Heart right ventricle (tissue), 16 donors: ENCODE data around the gene MRPL18. TPM values are rescaled to one million over a fixed set of nuclear protein-coding genes. Genes with fewer than 3 reads are reported as not detected.
A peak's percentile ranks its signal among the peaks of the same experiment; 100 is the strongest.

Experiments used
- ATAC-seq, 8 donors: fragments of 200-7000 bp; cut with Tn5 transposase; one replicate each; pipeline ENCODE4 v1.9.1; 2020; ENCODE audit warnings: mild to moderate bottlenecking in 8 of 8, moderate library complexity in 8 of 8, moderate number of reproducible peaks in 1 of 8
- DNase-seq, 2 donors: peaks; one replicate each; pipeline ENCODE4 v3.0.0-alpha.2; 2020
- H3K27ac ChIP-seq, 10 donors: fragments of 200-600 bp; sonication (generic) in 2 of 10; one replicate each; pipeline versions ENCODE4 v1.5.0 to v1.8.0; 2020 to 2022; ENCODE audit warnings: mild to moderate bottlenecking in 3 of 10
- H3K27me3 ChIP-seq, 7 donors: fragments of 200-600 bp; one replicate each; pipeline ENCODE4 v1.8.0; 2021 to 2022; ENCODE audit warnings: mild to moderate bottlenecking in 2 of 7
- H3K36me3 ChIP-seq, 9 donors: fragments of 200-600 bp; sonication (generic) in 1 of 9; one replicate each; pipeline versions ENCODE4 v1.5.0 to v1.8.0; 2020 to 2022; ENCODE audit warnings: mild to moderate bottlenecking in 2 of 9
- H3K4me1 ChIP-seq, 9 donors: fragments of 200-600 bp; sonication (generic) in 1 of 9; one replicate each; pipeline versions ENCODE4 v1.5.0 to v1.8.0; 2020 to 2022; ENCODE audit warnings: mild to moderate bottlenecking in 4 of 9
- H3K4me3 ChIP-seq, 10 donors: fragments of 200-600 bp; sonication (generic) in 2 of 10; one replicate each; pipeline versions ENCODE4 v1.5.0 to v1.8.0; 2020 to 2022; ENCODE audit warnings: mild to moderate bottlenecking in 7 of 10, moderate library complexity in 2 of 10
- H3K9me3 ChIP-seq, 11 donors: fragments of 200-600 bp in 10 of 11; sonication (generic) in 2 of 11; one replicate each; pipeline versions ENCODE4 v1.5.0 to v1.8.0; 2013 to 2022; ENCODE audit warnings: mild to moderate bottlenecking in 2 of 11, control low read depth in 1 of 11, moderate library complexity in 1 of 11
- WGBS, 2 donors: extraction: QIAGEN DNeasy Blood & Tissue Kit; methylation state at CpG; one replicate each; pipeline ENCODE4 v1.1.7; 2013; ENCODE audit warnings: inconsistent platforms in 1 of 2; 5-methylcytosine and 5-hydroxymethylcytosine counted together
- intact Hi-C, 10 donors: fragments of 100-400 bp; cut with DNase I; formaldehyde crosslinking; loops; one replicate each; pipeline versions ENCODE4 v1.11.1 to v1.14.2; 2022
- polyA plus RNA-seq, 2 donors: library from polyadenylated mRNA; stranded (reverse); fragments of 200-250 nt; gene quantifications; one replicate each; pipeline ENCODE4 v1.2.3, GENCODE V29; 2013
- total RNA-seq, 10 donors: library from RNA; stranded (reverse); fragmentation: NEBNext Ultra II Directional in 3 of 10; extraction: Animal tissue kit (Norgen Biotek cat#: 25700) in 3 of 10; gene quantifications; one replicate each; pipeline versions ENCODE4 v1.2.1 to v1.2.4, GENCODE V29; 2021 to 2023
- TF ChIP-seq, protein P1 (sequence below), 9 donors: fragments of 200-600 bp; sonication (generic) in 2 of 9; IDR thresholded peaks; one replicate each; pipeline versions ENCODE4 v1.5.0 to v1.8.0; 2021 to 2022; ENCODE audit warnings: antibody characterized with exemption in 9 of 9, mild to moderate bottlenecking in 5 of 9, moderate library complexity in 1 of 9
- donor health status: Arrhythmogenic right ventricular cardiomyopathy.
- donor health status: ischemic (EF 13 %, LVEDD 7.1; RV severe dilation, severe dysfunction).
- donor health status: healthy with polysubstance abuse.
- donor health status: DM: no; HTN: yes; CAD: no.
- donor health status: DM: no; HTN: no; CAD: no.
- donor health status: ischemic (EF 25% LVEDD 6.9; RV normal size, moderate dysfunction).
- donor health status: ischemic (EF 25% LVEDD 5.7; RV mildly dilated, moderate dysfunction).
- donor health status: healthy.
- donor health status: DM: yes; HTN: yes; CAD: no.
- donor health status: Ischemic cardiomyopathy.
- donor health status: ischemic (EF 35%, LVEDD 5.7; RV mildly dilated, moderate dysfunction).
- donor health status: nonischemic (EF 11% LVEDD 7.7; RV severe dilation, severe dysfunction).
- donor health status: DM: yes; HTN: yes; CAD: no.
- donor health status: PGD.
- donor health status: ischemic (EF 29% LVEDD 5.4; RV normal size, mild dysfunction).
- donor health status: nonischemic (EF 23%, LVEDD 6.1; RV moderate dilation, normal function).

MRPL18 gene
- total and polyA plus RNA-seq, 12 donors: 53.9 to 131 (median 59.8) TPM

DNA sequence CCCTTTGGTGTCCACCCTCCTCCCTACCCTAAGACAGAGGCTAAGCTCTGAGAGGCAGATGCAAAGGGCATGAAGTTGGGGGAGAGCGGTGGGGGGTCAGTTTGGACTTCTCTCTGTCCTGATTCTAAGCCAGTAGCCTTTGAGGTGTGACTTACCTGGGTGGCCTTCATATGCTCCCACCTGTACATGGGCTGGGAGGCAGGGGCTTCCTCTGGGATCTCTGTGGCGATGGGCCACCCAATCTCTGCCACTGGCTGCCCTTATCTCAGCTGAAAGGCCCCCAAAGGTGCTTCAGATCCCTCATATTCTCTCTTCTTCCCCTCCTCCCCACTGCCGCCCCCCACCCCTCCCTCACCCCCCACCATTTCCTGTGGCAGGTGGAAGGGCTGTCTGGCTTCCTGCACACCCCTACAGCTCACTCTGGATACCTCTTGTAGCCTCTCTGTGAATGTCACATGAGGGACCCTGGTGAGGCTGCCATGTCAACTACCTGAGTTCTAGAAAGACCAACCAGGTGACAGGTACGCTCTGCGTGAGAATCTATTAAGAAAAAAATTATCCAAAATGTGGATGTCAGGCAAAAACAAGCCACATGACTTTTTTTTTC lies 43.8 kb downstream of the MRPL18 start:
- intact Hi-C loops: no loop called here
- H3K4me3 ChIP-seq: no peak overlapping the region
- peaks cover 0 to 3% (median 0%) of the 10 kb centered on the region in 7 donors for H3K27me3 ChIP-seq
- TF ChIP-seq, protein P1, sequence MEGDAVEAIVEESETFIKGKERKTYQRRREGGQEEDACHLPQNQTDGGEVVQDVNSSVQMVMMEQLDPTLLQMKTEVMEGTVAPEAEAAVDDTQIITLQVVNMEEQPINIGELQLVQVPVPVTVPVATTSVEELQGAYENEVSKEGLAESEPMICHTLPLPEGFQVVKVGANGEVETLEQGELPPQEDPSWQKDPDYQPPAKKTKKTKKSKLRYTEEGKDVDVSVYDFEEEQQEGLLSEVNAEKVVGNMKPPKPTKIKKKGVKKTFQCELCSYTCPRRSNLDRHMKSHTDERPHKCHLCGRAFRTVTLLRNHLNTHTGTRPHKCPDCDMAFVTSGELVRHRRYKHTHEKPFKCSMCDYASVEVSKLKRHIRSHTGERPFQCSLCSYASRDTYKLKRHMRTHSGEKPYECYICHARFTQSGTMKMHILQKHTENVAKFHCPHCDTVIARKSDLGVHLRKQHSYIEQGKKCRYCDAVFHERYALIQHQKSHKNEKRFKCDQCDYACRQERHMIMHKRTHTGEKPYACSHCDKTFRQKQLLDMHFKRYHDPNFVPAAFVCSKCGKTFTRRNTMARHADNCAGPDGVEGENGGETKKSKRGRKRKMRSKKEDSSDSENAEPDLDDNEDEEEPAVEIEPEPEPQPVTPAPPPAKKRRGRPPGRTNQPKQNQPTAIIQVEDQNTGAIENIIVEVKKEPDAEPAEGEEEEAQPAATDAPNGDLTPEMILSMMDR (IDR thresholded peaks at IDR 0.05): no peak
- H3K27ac ChIP-seq: no peak overlapping the region
- DNase-seq (no peak), ATAC-seq (no peak)
- WGBS, 2 donors: 92 to 95% methylated on average over 5 of the region's 5 CpGs
- H3K36me3 ChIP-seq: no peaks in the 10 kb centered on the region
- H3K4me1 ChIP-seq: peaks cover 0 to 44% (median 13%) of the 10 kb centered on the region in 9 donors
- H3K9me3 ChIP-seq: no peaks in the 10 kb centered on the region

DNA sequence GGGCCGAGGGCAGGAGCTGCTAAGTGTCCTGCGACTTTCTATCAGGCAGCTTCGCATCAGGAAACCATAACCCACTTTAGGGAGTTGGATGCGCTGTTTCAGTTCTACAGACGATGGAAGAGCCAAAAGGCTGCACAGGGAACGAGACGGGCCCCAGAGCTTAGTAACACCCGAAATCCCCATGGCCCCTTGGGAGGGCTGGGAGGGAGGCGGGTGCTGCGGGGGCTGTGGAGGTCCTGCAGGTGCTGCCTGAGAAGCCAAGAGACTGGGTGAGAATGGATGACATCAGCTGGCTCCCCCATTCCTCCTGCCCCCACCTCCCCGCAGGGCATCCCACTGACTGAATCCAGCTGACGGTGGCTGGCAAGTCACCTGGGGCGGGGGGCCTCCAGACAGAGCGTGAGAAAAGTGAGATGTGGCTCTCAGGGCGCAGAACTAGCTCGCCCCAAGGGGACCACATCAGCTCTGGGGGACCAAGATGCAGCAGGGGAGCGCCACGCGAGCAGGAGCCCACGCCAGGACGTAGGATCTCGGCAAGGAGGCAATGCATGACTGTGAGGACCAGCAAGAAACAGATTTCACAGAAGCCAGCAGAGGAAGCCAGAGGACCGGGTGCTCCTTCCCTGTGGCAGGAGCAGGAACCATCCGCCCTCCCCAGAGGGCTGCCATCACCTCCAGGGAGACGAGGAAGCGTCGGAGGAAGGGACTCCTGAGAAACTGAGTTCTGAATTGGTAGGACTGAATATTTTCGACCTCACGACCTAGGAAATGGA lies 46.6 kb downstream of the MRPL18 start:
- intact Hi-C loops: no loop called here

DNA sequence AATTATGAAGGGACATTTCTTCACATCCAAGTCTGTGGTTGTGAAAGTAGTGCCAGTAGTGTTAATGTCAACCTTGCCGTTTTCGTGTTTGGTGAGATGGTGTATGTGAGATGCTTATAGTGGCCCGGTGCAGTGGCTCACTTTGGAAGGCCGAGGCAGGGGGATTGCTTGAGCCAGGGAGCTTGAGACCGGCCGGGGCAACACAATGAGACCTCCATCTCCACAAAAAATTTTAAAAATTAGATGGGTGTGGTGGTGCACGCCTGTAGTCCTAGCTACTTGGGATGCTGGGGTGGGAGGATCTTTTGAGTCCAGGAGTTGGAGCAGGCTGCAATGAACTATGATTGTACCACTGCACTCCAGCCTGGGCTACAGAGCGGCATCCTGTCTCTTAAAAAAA lies 47.2 kb downstream of the MRPL18 start:
- TF ChIP-seq, protein P1 (IDR thresholded peaks at IDR 0.05): no peak
- WGBS, 2 donors: 79 to 80% methylated on average over 8 of the region's 8 CpGs
- intact Hi-C loops: no loop called here
- no peaks in the 10 kb centered on the region for H3K36me3 ChIP-seq
- no peaks in the 10 kb centered on the region for H3K9me3 ChIP-seq
- no peak overlapping the region for H3K4me3 ChIP-seq
- peak overlapping the region in 4 of 10 donors; percentile 47 to 80 (median 60) for H3K27ac ChIP-seq
- H3K4me1 ChIP-seq: peaks cover 0 to 40% (median 12%) of the 10 kb centered on the region in 9 donors
- ATAC-seq (no peak), DNase-seq (no peak)
- no peaks in the 10 kb centered on the region for H3K27me3 ChIP-seq

More for the DNA sequence above, 46.6 kb downstream of the MRPL18 start:
- Histone ChIP-seq H3K9me3 (no peaks in the 10 kb centered on the region), H3K36me3 (no peaks in the 10 kb centered on the region), H3K4me3 (peak overlapping the region in 6 of 10 donors; percentile 14 to 33 (median 27)), H3K27me3 (no peaks in the 10 kb centered on the region), H3K4me1 (peaks cover 0 to 40% (median 12%) of the 10 kb centered on the region in 9 donors), H3K27ac (peak overlapping the region in 9 of 10 donors; percentile 35 to 80 (median 56))
- 63 to 67% methylated on average over 29 of the region's 29 CpGs for WGBS, 2 donors
- ATAC-seq (peak; percentile 7 to 70 (median 50)), DNase-seq (peak; percentile 31 to 44)
- TF ChIP-seq, protein P1 (IDR thresholded peaks at IDR 0.05): peak in 1 of 9 donors; percentile 6

DNA sequence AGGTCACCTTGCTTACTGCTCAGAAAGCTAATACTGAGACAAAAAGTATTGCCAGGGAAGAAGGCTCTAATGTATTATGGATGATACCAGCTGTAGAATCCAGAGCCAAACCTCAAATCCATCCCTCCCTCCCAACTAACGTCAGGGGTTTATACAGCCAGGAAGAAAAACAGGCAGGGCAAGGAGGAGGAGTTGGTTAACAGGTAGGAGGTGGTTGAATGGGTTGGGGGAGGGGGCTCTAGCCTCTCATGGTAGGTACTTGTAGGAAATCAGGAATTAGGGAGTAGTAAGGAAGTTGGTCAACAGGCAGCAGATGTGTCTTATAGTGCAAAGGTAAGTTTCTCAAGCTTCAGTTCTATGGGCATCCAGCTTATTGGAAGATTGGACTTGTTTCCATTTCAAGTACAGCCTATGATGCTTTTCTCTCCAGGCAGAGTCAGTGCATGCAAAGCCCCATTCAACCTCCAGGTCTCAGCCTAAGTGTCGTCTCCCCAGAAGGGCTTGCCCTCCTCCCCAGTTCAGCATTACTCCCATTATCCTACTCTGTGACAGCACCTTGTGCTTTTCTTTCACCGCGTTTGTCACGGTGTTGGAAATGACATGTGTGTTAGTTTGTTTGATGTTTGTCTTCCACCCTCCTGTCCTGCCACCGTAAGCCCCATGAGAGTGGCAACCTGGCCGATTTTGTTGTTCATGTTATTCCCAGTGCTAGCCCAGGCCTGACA lies 47.9 kb downstream of the MRPL18 start:
- Histone ChIP-seq H3K4me1 (peaks cover 0 to 36% (median 12%) of the 10 kb centered on the region in 9 donors), H3K9me3 (no peaks in the 10 kb centered on the region), H3K4me3 (no peak overlapping the region), H3K36me3 (no peaks in the 10 kb centered on the region), H3K27ac (no peak overlapping the region), H3K27me3 (no peaks in the 10 kb centered on the region)
- DNase-seq: no peak
- 74 to 82% methylated on average over 7 of the region's 7 CpGs for WGBS, 2 donors
- TF ChIP-seq, protein P1 (IDR thresholded peaks at IDR 0.05): no peak
- no peak for ATAC-seq
- intact Hi-C loops: no loop called here
